Upper lobe of left lung (tissue), 6 donors: ENCODE data around the gene LAMA2. TPM values are rescaled to one million over a fixed set of nuclear protein-coding genes. Genes with fewer than 3 reads are reported as not detected.

ENCODE experiments used
- ATAC-seq, 2 donors: fragments of 200-7000 bp; cut with Tn5 transposase; one replicate each; pipeline ENCODE4 v1.9.1; 2022; ENCODE audit warnings: mild to moderate bottlenecking in 2 of 2, moderate library complexity in 2 of 2; ENCODE audit not compliant: low FRiP score in 2 of 2
- DNase-seq, 2 donors: peaks; one replicate each; pipeline ENCODE4 v3.0.0-alpha.2; 2019 to 2020
- H3K27ac ChIP-seq, 4 donors: fragments of 200-600 bp; sonication (generic); one replicate each; pipeline ENCODE4 v1.5.1; 2016 to 2019
- H3K27me3 ChIP-seq, 4 donors: fragments of 200-600 bp; sonication (generic); one replicate each; pipeline ENCODE4 v1.5.1; 2017 to 2019
- H3K36me3 ChIP-seq, 4 donors: fragments of 200-600 bp; sonication (generic); one replicate each; pipeline ENCODE4 v1.5.1; 2016 to 2019
- H3K4me1 ChIP-seq, 4 donors: fragments of 200-600 bp; sonication (generic); one replicate each; pipeline ENCODE4 v1.5.1; 2018 to 2019
- H3K4me3 ChIP-seq, 4 donors: fragments of 200-600 bp; sonication (generic); one replicate each; pipeline ENCODE4 v1.5.1; 2017 to 2019; ENCODE audit warnings: mild to moderate bottlenecking in 2 of 4, moderate library complexity in 1 of 4
- H3K9me3 ChIP-seq, 4 donors: fragments of 200-600 bp; sonication (generic); one replicate each; pipeline ENCODE4 v1.5.1; 2018 to 2019
- EP300 ChIP-seq, 4 donors: sonication (generic); formaldehyde crosslinking; IDR thresholded peaks; one replicate each; pipeline ENCODE4 v1.5.1; 2017; ENCODE audit warnings: antibody characterized with exemption in 4 of 4, control low read depth in 2 of 4
- POLR2A ChIP-seq, 4 donors: fragments of 450-650 bp; IDR thresholded peaks; one replicate each; pipeline ENCODE4 v1.5.1; 2016 to 2017; ENCODE audit warnings: antibody characterized with exemption in 4 of 4, mild to moderate bottlenecking in 2 of 4
- POLR2AphosphoS5 ChIP-seq, 2 donors: sonication (generic); formaldehyde crosslinking; IDR thresholded peaks; one replicate each; pipeline ENCODE4 v1.5.1; 2017; ENCODE audit warnings: antibody characterized with exemption in 2 of 2
- WGBS, 2 donors: methylation state at CpG; one replicate each; pipeline ENCODE4 v1.1.5; 2017 to 2018; 5-methylcytosine and 5-hydroxymethylcytosine counted together
- total RNA-seq, 6 donors: library from RNA; depleted of rRNA in 4 of 6; stranded (reverse); fragments of >200 nt in 4 of 6; gene quantifications; one replicate each; pipeline versions ENCODE4 v1.1.0 to v1.2.1, GENCODE V29; 2016 to 2021
- TF ChIP-seq, protein P1 (sequence below), 6 experiments: fragments of 450-650 bp in 4 of 6; fragments of 200-600 bp in 2 of 6; sonication (generic) in 2 of 6; IDR thresholded peaks; one replicate each; pipeline ENCODE4 v1.5.1; 2016 to 2019; ENCODE audit warnings: antibody characterized with exemption in 6 of 6
- donor health status: DM: no; HTN: no; CAD: no; lungs with moderate emphysema.
- donor health status: DM: no; HTN: yes; CAD: no; lungs with severe emphysema.

Gene LAMA2
- total RNA-seq, 6 donors from 2014 or later = 41.9 to 82.8 (median 62.4) TPM

DNA sequence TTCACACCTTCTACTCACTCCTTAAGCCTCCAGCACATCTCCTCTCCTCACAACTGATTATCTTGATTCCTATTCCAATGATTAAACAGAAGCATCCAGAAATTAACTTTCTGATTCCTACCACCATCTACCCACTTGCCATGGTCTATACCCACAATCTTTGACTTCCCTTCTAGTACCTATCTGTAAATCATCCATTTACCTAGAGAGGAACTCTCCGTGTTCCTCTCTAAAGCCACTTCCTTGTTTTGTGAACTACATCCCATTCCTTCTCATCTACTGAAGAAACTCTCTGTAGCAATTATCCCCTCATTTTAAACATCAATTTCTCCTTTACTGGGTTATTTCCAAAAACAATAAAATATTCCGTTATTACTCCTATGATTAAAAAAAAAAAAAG lies 659.8 kb downstream of the LAMA2 start:
- no peak for ATAC-seq

DNA sequence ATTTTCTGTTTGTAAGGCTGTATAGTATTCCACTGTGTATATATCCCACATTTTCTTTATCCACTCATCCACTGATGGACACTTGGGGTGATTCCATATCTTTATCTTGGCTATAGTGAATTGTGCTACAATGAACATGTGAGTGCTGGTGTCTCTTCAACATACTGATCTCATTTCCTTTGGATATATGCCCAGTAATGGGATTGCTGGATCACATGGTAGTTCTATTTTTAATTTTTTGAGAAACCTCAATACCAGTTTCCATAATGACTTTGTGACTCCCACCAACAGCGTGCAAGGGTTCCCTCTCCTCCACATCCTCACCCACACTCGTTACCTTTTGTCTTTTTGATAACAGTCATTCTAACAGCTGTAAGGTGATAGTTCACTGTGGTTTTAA lies 661.0 kb downstream of the LAMA2 start:
- Histone ChIP-seq H3K27me3 (no peaks in the 10 kb centered on the region), H3K36me3 (peaks cover 0 to 5% (median 2%) of the 10 kb centered on the region in 4 donors), H3K27ac (no peak overlapping the region), H3K4me3 (no peak overlapping the region), H3K4me1 (no peaks in the 10 kb centered on the region), H3K9me3 (no peaks in the 10 kb centered on the region)
- no peak for DNase-seq
- WGBS, 2 donors = 87 to 91% methylated on average over 2 of the region's 2 CpGs
- no peak for ATAC-seq
- no peak for TF ChIP-seq POLR2A (IDR thresholded peaks at IDR 0.05)
- TF ChIP-seq EP300 (IDR thresholded peaks at IDR 0.05) = no peak
- no peak for TF ChIP-seq POLR2AphosphoS5 (IDR thresholded peaks at IDR 0.05)
- TF ChIP-seq, protein P1, sequence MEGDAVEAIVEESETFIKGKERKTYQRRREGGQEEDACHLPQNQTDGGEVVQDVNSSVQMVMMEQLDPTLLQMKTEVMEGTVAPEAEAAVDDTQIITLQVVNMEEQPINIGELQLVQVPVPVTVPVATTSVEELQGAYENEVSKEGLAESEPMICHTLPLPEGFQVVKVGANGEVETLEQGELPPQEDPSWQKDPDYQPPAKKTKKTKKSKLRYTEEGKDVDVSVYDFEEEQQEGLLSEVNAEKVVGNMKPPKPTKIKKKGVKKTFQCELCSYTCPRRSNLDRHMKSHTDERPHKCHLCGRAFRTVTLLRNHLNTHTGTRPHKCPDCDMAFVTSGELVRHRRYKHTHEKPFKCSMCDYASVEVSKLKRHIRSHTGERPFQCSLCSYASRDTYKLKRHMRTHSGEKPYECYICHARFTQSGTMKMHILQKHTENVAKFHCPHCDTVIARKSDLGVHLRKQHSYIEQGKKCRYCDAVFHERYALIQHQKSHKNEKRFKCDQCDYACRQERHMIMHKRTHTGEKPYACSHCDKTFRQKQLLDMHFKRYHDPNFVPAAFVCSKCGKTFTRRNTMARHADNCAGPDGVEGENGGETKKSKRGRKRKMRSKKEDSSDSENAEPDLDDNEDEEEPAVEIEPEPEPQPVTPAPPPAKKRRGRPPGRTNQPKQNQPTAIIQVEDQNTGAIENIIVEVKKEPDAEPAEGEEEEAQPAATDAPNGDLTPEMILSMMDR (IDR thresholded peaks at IDR 0.05) = no peak

More for the DNA sequence above, 659.8 kb downstream of the LAMA2 start:
- Histone ChIP-seq H3K4me1 (no peaks in the 10 kb centered on the region), H3K27ac (no peak overlapping the region), H3K4me3 (no peak overlapping the region), H3K9me3 (no peaks in the 10 kb centered on the region), H3K36me3 (peaks cover 0 to 5% (median 2%) of the 10 kb centered on the region in 4 donors), H3K27me3 (no peaks in the 10 kb centered on the region)
- no peak for TF ChIP-seq EP300 (IDR thresholded peaks at IDR 0.05)
- no peak for TF ChIP-seq POLR2A (IDR thresholded peaks at IDR 0.05)
- no peak for TF ChIP-seq POLR2AphosphoS5 (IDR thresholded peaks at IDR 0.05)
- TF ChIP-seq, protein P1 (IDR thresholded peaks at IDR 0.05) = no peak
- no peak for DNase-seq
- 56 to 60% methylated on average over 2 of the region's 2 CpGs for WGBS, 2 donors

DNA sequence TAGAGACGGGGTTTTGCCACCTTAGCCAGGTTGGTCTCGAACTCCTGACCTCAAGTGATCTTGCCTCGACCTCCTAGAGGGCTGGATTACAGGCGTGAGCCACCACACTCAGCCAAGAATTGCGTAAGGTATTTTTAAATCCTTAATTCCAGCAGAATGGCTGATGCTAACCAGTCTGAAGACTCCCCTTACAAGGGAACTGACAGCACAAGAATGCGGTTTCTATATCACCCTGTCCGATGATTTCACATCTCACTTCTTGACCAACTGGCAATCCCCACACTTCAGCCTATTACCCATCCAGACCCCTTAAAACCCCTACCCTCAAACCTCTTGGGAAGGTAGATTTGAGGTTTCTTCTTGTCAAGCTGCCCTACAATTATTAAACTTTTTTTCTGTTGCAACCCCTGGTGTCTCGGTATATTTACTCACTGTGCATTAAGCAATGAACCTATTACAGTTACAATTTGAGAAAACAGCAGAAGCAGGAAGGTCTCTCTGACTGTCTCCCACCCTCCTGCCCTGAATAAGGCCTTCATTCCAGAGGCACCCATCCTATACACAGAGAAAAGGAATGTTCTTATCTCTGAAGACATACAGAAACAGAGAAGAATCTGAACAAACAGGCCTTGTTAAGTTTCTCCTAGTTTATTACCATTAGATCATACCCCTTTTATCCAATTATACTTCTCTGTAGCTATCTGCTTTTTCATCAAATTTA lies 662.1 kb downstream of the LAMA2 start:
- Histone ChIP-seq H3K27me3 (no peaks in the 10 kb centered on the region), H3K27ac (no peak overlapping the region), H3K4me3 (no peak overlapping the region), H3K4me1 (no peaks in the 10 kb centered on the region), H3K9me3 (no peaks in the 10 kb centered on the region), H3K36me3 (peaks cover 0 to 2% (median 0%) of the 10 kb centered on the region in 4 donors)
- DNase-seq (no peak), ATAC-seq (no peak)
- TF ChIP-seq EP300 (IDR thresholded peaks at IDR 0.05) (no peak), POLR2A (IDR thresholded peaks at IDR 0.05) (no peak), POLR2AphosphoS5 (IDR thresholded peaks at IDR 0.05) (no peak)
- TF ChIP-seq, protein P1 (IDR thresholded peaks at IDR 0.05) = no peak
- 95 to 97% methylated on average over 8 of the region's 8 CpGs for WGBS, 2 donors

DNA sequence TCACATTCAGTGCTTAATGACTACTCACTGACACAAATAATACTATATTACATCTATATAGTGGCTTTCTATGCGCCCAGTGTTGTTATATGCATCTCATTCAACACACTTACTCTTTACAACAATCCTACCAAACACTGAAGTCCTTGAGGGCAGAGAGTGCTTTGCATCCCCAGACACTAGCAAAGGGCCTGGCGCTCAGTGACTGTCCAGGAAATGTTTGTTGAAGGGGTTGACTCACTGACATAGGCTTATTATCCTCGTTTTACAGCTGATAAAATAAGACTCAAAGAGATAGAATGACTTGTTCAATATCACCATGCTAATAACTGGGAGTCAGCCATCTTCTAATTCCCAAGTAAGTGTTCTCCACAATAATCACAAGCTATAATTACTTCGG lies 663.8 kb downstream of the LAMA2 start:
- WGBS, 2 donors = 83 to 87% methylated on average over 4 of the region's 4 CpGs
- ATAC-seq (no peak), DNase-seq (no peak)
- H3K9me3 ChIP-seq = no peaks in the 10 kb centered on the region
- H3K36me3 ChIP-seq = peaks cover 0 to 7% (median 0%) of the 10 kb centered on the region in 4 donors
- H3K27me3 ChIP-seq = no peaks in the 10 kb centered on the region
- TF ChIP-seq EP300 (IDR thresholded peaks at IDR 0.05) (no peak), POLR2AphosphoS5 (IDR thresholded peaks at IDR 0.05) (no peak), POLR2A (IDR thresholded peaks at IDR 0.05) (no peak)
- TF ChIP-seq, protein P1 (IDR thresholded peaks at IDR 0.05) = no peak
- no peak overlapping the region for H3K27ac ChIP-seq
- no peaks in the 10 kb centered on the region for H3K4me1 ChIP-seq
- H3K4me3 ChIP-seq = no peak overlapping the region

DNA sequence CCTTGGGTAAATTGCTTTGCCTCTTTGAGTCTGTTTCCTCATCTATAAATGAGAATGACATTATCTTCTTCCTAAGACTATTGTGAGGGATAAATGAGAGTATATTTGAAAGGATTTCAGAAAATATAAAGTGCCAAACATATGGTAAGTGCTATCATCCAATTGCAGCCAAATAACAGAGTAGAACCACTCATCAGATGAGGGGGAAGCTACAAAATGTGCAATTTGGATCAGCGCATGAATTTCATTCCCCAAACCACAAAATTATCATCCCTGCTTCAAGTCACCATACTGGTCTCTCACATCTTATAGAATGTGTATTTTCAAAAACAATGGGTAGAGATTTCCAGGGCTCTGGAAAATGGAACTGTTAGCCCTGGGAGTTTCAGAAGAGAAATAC lies 668.5 kb downstream of the LAMA2 start:
- Histone ChIP-seq H3K4me1 (no peaks in the 10 kb centered on the region), H3K27me3 (no peaks in the 10 kb centered on the region), H3K36me3 (peaks cover 0 to 8% (median 0%) of the 10 kb centered on the region in 4 donors), H3K4me3 (no peak overlapping the region), H3K27ac (no peak overlapping the region), H3K9me3 (no peaks in the 10 kb centered on the region)
- WGBS, 2 donors = 100% methylated on average over 1 of the region's 1 CpG
- ATAC-seq (no peak), DNase-seq (no peak)
- no peak for TF ChIP-seq EP300 (IDR thresholded peaks at IDR 0.05)
